HEK293T (cell line): ENCODE measurements around the gene MORF4L2.
"Not testable (repeated sequence)": the region's sequence is repeated elsewhere in the genome, so short reads cannot be mapped to it uniquely, and the experiment has no call there.

Experiments used
- CTCF ChIA-PET: fragments of 350-600 bp; formaldehyde crosslinking; extraction: SDS; loops from one replicate; lab custom pipeline; 2021; ENCODE audit warnings: antibody characterized with exemption, inconsistent platforms; lab: Yijun Ruan, JAX
- POLR2A ChIA-PET: fragments of 350-600 bp; formaldehyde crosslinking; extraction: SDS; loops from one replicate; lab custom pipeline; 2020; ENCODE audit warnings: antibody characterized with exemption, inconsistent platforms; lab: Yijun Ruan, JAX
- DNase-seq: peaks from one replicate; pipeline ENCODE4 v3.0.0; 2012; ENCODE audit warnings: mixed read lengths; ENCODE audit errors: extremely low spot score
- ARNT ChIP-seq: fragments of 450-650 bp; IDR thresholded peaks from 2 replicates; pipeline ENCODE4 v1.6.1; 2017; ENCODE audit warnings: mild to moderate bottlenecking
- BHLHE40 ChIP-seq: fragments of 450-650 bp; IDR thresholded peaks from 2 replicates; pipeline ENCODE4 v1.6.1; 2016; ENCODE audit warnings: mild to moderate bottlenecking, moderate library complexity, borderline replicate concordance
- CTBP1 ChIP-seq: fragments of 450-650 bp; IDR thresholded peaks from 2 replicates; pipeline ENCODE4 v1.6.1; 2016; ENCODE audit warnings: borderline replicate concordance
- ELF4 ChIP-seq: fragments of 450-650 bp; IDR thresholded peaks from 2 replicates; pipeline ENCODE4 v1.6.1; 2017; ENCODE audit warnings: antibody characterized with exemption
- FOXA1 ChIP-seq: fragments of 450-650 bp; IDR thresholded peaks from 2 replicates; pipeline ENCODE4 v1.6.1; 2016; ENCODE audit warnings: mild to moderate bottlenecking
- FOXK2 ChIP-seq: fragments of 450-650 bp; IDR thresholded peaks from 2 replicates; pipeline ENCODE4 v1.6.1; 2016; ENCODE audit warnings: mild to moderate bottlenecking
- FOXM1 ChIP-seq: fragments of 450-650 bp; IDR thresholded peaks from 2 replicates; pipeline ENCODE4 v1.6.1; 2017; ENCODE audit warnings: mild to moderate bottlenecking, borderline replicate concordance
- HDGF ChIP-seq: fragments of 450-650 bp; IDR thresholded peaks from 2 replicates; pipeline ENCODE4 v1.6.1; 2017; ENCODE audit warnings: antibody characterized with exemption, borderline replicate concordance
- L3MBTL2 ChIP-seq: fragments of 450-650 bp; conservative IDR thresholded peaks from 2 replicates; pipeline ENCODE4 v1.6.1; 2016; ENCODE audit warnings: mild to moderate bottlenecking
- LEF1 ChIP-seq: fragments of 450-650 bp; IDR thresholded peaks from 2 replicates; pipeline ENCODE4 v1.6.1; 2017; ENCODE audit warnings: mild to moderate bottlenecking, borderline replicate concordance
- NFRKB ChIP-seq: fragments of 450-650 bp; IDR thresholded peaks from 2 replicates; pipeline ENCODE4 v1.6.1; 2016; ENCODE audit warnings: mild to moderate bottlenecking, moderate library complexity
- SP1 ChIP-seq: fragments of 450-650 bp; IDR thresholded peaks from 2 replicates; pipeline ENCODE4 v1.6.1; 2017
- SUZ12 ChIP-seq: fragments of 450-650 bp; IDR thresholded peaks from 2 replicates; pipeline ENCODE4 v1.6.1; 2016; ENCODE audit warnings: mild to moderate bottlenecking
- TARDBP ChIP-seq: fragments of 450-650 bp; IDR thresholded peaks from 2 replicates; pipeline ENCODE4 v1.6.1; 2016
- ZNF384 ChIP-seq: fragments of 450-650 bp; IDR thresholded peaks from 2 replicates; pipeline ENCODE4 v1.6.1; 2016
- TF ChIP-seq, protein P1 (sequence below): fragments of 450-650 bp; IDR thresholded peaks from 2 replicates; pipeline ENCODE4 v1.6.1; 2016

The MORF4L2 gene

DNA sequence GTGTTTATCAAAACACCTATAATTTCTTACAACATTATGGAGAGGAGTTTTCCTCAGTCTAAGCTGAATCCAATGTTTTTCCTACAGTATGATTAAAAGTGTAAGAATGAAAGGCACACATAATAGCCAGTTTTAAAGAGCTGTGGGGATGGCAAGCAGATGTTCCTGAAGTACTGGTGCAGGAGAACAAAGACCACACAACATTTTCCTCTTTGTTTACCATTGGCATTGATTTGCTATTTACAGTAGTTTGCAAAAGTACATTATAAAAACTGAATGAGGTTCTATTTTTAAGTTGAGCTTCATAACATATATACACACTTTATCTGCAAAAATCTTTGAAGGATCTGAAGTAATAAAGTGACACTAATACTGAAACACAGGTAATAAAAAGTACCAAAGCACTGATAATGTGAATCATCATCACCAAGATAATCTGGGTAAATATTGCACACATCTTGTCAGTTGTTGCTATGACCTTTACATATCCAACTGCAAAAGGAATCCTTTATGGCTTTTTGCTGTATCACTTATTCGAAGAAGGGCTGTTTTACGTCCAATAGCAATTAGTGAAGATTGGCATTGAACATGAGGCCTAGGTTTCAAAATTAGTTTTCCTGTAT, 35.2 kb downstream of the MORF4L2 start:
- CTCF ChIA-PET = no interaction called here

DNA sequence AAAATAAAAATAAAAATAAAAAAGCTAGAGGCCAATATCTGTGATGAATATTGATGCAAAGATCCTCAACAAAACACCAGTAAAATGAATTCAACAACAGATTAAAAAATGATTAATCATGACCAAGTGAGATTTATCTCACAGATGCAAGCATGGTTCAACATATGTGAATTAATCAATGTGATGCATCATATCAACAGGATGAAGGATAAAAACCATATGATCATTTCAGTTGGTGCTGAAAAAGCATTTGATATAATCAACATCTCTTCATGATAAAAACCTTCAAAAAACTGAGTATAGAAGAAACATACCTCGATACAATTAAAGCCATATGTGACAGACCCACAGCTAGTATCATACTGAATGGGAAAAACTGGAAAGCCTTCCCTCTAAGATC, 38.9 kb downstream of the MORF4L2 start:
- TF ChIP-seq L3MBTL2 (no peak), BHLHE40 (no peak), HDGF (no peak), FOXK2 (no peak), TARDBP (no peak), NFRKB (no peak), SUZ12 (no peak), LEF1 (no peak), CTBP1 (no peak), FOXM1 (no peak), SP1 (no peak), ZNF384 (no peak), ELF4 (no peak), FOXA1 (no peak)
- TF ChIP-seq, protein P1, sequence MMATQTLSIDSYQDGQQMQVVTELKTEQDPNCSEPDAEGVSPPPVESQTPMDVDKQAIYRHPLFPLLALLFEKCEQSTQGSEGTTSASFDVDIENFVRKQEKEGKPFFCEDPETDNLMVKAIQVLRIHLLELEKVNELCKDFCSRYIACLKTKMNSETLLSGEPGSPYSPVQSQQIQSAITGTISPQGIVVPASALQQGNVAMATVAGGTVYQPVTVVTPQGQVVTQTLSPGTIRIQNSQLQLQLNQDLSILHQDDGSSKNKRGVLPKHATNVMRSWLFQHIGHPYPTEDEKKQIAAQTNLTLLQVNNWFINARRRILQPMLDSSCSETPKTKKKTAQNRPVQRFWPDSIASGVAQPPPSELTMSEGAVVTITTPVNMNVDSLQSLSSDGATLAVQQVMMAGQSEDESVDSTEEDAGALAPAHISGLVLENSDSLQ = no peak
- CTCF ChIA-PET = no interaction called here
- POLR2A ChIA-PET = no interaction called here
- DNase-seq = no peak

More for the DNA sequence above, 35.2 kb downstream of the MORF4L2 start:
- TF ChIP-seq L3MBTL2 = no peak
- no peak for TF ChIP-seq TARDBP
- TF ChIP-seq CTBP1 = no peak
- TF ChIP-seq FOXA1 = no peak
- no peak for TF ChIP-seq LEF1
- no peak for TF ChIP-seq NFRKB
- no peak for TF ChIP-seq HDGF
- TF ChIP-seq ZNF384 = no peak
- TF ChIP-seq ELF4 = no peak
- TF ChIP-seq, protein P1 = no peak
- no peak for TF ChIP-seq FOXK2
- no peak for TF ChIP-seq SP1
- TF ChIP-seq FOXM1 = no peak
- no peak for TF ChIP-seq BHLHE40
- no peak for TF ChIP-seq SUZ12
- no peak for TF ChIP-seq ARNT
- POLR2A ChIA-PET = interaction anchor here (1.1 kb wide), 1 partner anchor 66 kb away, joined by 3 read pairs; the partner anchor contains the start of gene TCEAL4
- DNase-seq = no peak

DNA sequence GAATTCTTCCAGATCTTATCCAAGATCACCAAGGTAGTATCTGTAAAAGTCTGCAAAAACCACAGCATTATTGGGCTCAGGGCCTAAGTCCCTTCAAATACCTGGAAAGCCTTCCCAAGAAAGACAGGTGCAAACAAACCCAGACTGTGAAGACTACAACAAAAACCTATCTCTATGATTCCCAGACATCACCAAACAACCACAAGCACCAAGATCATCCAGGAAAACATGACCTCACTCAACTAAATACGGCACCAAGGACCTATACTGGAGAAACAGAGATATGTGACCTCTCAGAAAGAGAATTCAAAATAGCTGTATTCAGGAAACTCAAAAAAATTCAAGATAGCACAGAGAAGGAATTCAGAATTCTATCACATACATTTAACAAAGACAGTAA, 42.4 kb downstream of the MORF4L2 start:
- CTCF ChIA-PET = interaction anchor here (0.7 to 2.5 kb wide), 2 partner anchors 14 to 115 kb away, joined by 3 to 8 read pairs; no protein-coding TSS in a partner anchor
- DNase-seq = no peak
- POLR2A ChIA-PET = no interaction called here
- TF ChIP-seq FOXM1 (no peak), BHLHE40 (no peak), SP1 (no peak), LEF1 (no peak), FOXK2 (no peak), TARDBP (no peak)
- TF ChIP-seq, protein P1 = no peak

DNA sequence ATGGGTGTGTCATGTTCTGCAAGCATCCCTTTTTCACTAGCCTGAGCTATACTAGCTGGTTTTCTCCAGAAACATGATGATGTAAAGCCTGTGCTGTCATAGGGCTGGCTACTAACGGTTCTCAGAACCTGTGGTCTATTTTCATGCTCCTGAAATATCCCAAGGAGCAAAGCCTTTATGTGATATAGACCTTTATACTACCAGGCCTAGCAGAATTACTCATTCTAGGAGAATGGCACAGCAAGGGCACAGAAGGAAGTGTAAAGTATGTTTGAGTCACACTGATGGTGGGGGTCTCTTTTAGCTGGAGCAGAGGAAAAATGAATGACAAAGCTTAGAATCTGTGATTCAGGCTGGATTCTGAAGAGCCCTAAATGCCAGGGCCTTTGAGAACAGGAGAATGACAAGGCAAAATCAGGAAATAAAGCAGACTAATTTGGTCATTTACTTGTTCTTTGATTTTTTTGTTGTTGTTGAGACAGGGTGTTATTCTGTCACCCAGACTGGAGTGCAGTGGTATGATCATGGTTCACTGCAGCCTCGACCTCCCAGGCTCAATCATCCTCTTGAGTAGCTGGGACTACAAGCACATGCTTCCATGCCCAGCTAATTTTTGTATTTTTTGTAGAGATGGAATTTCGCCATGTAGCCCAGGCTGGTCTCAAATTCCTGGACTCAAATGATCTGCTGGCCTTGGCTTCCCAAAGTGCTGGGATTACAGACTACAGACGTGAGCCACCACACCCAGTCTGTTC, 45.9 kb downstream of the MORF4L2 start:
- no peak for TF ChIP-seq TARDBP
- no peak for DNase-seq
- POLR2A ChIA-PET = interaction anchor here (0.7 to 1.8 kb wide), 2 partner anchors 11 to 134 kb away, joined by 3 to 8 read pairs; no protein-coding TSS in a partner anchor
- CTCF ChIA-PET = interaction anchor here (3.7 kb wide), 1 partner anchor 10 kb away, joined by 19 read pairs; no protein-coding TSS in a partner anchor

DNA sequence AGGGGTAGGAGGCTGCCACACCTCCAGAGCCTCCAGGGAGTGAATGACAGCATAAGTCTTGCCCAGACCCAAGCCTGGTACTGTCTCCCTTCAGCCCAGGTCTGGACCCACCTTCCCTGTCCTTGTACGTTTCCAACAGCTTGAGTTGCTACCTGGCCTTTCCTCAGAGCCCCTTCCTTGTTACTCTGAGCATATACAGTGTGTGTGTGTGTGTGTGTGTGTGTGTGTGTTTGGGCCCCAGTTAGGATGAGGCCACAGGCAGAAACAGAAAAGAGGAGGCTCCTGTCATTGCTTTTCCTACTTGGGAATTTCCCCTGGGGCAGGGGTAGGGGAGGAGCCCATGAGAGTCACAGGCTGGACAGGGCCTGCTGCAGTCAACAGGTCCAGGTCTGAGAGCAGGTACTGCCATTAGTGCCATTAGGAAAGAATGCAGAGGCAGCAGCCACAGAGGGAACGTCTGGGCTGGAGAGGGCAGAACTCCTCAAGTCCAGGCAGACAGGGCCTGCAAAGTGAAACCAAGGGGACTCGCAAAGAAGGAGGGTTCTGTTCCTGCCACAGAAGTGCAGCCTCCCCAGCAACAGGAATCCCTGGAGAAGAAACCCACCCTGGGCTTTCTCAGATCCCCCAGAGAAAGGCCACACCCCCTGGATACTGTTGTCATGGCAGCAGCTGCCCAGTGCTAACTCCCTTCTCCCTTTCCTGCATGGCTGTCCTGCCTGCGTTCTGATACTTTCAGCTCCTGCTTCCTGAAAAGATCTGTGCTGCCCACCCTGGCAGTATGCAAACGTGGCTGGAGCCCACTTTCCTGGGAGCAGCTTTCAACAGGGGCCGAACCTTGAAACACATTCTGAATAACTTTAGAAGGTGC, 47.8 kb downstream of the MORF4L2 start:
- ChIA-PET CTCF (interaction anchor here (3.7 kb wide), 1 partner anchor 9 kb away, joined by 19 read pairs; no protein-coding TSS in a partner anchor), POLR2A (interaction anchor here (1.2 to 1.8 kb wide), 2 partner anchors 8 to 10 kb away, joined by 3 to 14 read pairs; partner anchors contain the start of gene TCEAL1)
- not testable (repeated sequence) for DNase-seq
